GM23338 (cell line): ENCODE data around the gene CST3. TPM values are rescaled to one million over a fixed set of nuclear protein-coding genes. Genes with fewer than 3 reads are reported as not detected.

Experiments
- ATAC-seq: fragments of 200-7000 bp; cut with Tn5 transposase; 3 replicates; pipeline ENCODE4 v1.9.1; 2020
- DNase-seq: peaks from one replicate; pipeline ENCODE4 v3.0.0-alpha.2; 2015; ENCODE audit warnings: low spot score
- H2AFZ ChIP-seq: fragments of 200-600 bp; sonication (generic); 2 replicates; pipeline ENCODE4 v1.8.0; 2016; ENCODE audit warnings: antibody characterized with exemption, mild to moderate bottlenecking, moderate library complexity
- H3F3A ChIP-seq: fragments of 200-600 bp; sonication (generic); replicated peaks from 2 replicates; pipeline ENCODE4 v1.8.0; 2017; ENCODE audit warnings: antibody characterized with exemption, mixed run types, low read depth
- H3K27ac ChIP-seq: fragments of 200-600 bp; sonication (generic); 2 replicates; pipeline ENCODE4 v1.6.1; 2016; ENCODE audit warnings: low read depth
- H3K27me3 ChIP-seq: fragments of 200-600 bp; sonication (generic); 2 replicates; pipeline ENCODE4 v1.8.0; 2016; ENCODE audit warnings: mild to moderate bottlenecking, mixed run types, moderate library complexity; ENCODE audit not compliant: insufficient read depth
- H3K36me3 ChIP-seq: fragments of 200-600 bp; sonication (generic); 2 replicates; pipeline ENCODE4 v1.8.0; 2016; ENCODE audit warnings: mild to moderate bottlenecking; ENCODE audit not compliant: insufficient read depth
- H3K4me1 ChIP-seq: fragments of 200-600 bp; sonication (generic); 2 replicates; pipeline ENCODE4 v1.8.0; 2016; ENCODE audit warnings: mild to moderate bottlenecking, moderate library complexity; ENCODE audit not compliant: insufficient read depth
- H3K4me2 ChIP-seq: fragments of 200-600 bp; sonication (generic); 2 replicates; pipeline ENCODE4 v1.7.1; 2017; ENCODE audit warnings: mixed run types
- H3K4me3 ChIP-seq: fragments of 200-600 bp; sonication (generic); 2 replicates; pipeline ENCODE4 v1.6.1; 2016; ENCODE audit warnings: mixed run types
- H3K79me2 ChIP-seq: fragments of 200-600 bp; sonication (generic); replicated peaks from 2 replicates; pipeline ENCODE4 v1.8.0; 2017; ENCODE audit warnings: mild to moderate bottlenecking; ENCODE audit not compliant: insufficient read depth
- H3K9me2 ChIP-seq: fragments of 200-600 bp; sonication (generic); 2 replicates; pipeline ENCODE4 v1.8.0; 2017; ENCODE audit not compliant: insufficient read depth
- H4K20me1 ChIP-seq: fragments of 200-600 bp; sonication (generic); replicated peaks from 2 replicates; pipeline ENCODE4 v1.8.0; 2017; ENCODE audit warnings: mild to moderate bottlenecking; ENCODE audit not compliant: insufficient read depth
- H3K27ac Mint-ChIP-seq: 2 replicates; pipeline ENCODE4 v1.8.0; 2020; ENCODE audit warnings: inconsistent platforms, mild to moderate bottlenecking, moderate library complexity, mixed read lengths
- H3K27me3 Mint-ChIP-seq: 3 replicates; pipeline ENCODE4 v1.8.0; 2022; ENCODE audit warnings: low read depth, mild to moderate bottlenecking, moderate library complexity, mixed read lengths, inconsistent platforms; ENCODE audit not compliant: insufficient read depth, poor library complexity
- H3K36me3 Mint-ChIP-seq: 3 replicates; pipeline ENCODE4 v1.8.0; 2021; ENCODE audit warnings: low read depth, mild to moderate bottlenecking, inconsistent platforms, moderate library complexity, mixed read lengths
- H3K4me1 Mint-ChIP-seq: 3 replicates; pipeline ENCODE4 v1.8.0; 2020; ENCODE audit warnings: mild to moderate bottlenecking, inconsistent platforms, mixed read lengths
- H3K4me3 Mint-ChIP-seq: 3 replicates; pipeline ENCODE4 v1.8.0; 2021; ENCODE audit warnings: moderate library complexity, mild to moderate bottlenecking, inconsistent platforms, mixed read lengths
- H3K9me3 Mint-ChIP-seq: 3 replicates; pipeline ENCODE4 v1.8.0; 2020; ENCODE audit warnings: moderate library complexity, mild to moderate bottlenecking, inconsistent platforms, mixed read lengths
- CREB1 ChIP-seq: fragments of 250-450 bp; sonication (Bioruptor Pico); IDR thresholded peaks from 2 replicates; pipeline ENCODE4 v1.5.0; 2020; ENCODE audit warnings: low read depth, mild to moderate bottlenecking, moderate library complexity
- CTCF ChIP-seq, 2 experiments: fragments of 200-600 bp in 1 of 2; sonication (generic) in 1 of 2; conservative IDR thresholded peaks; 2 replicates each; pipeline versions ENCODE4 v1.5.1 to v1.6.1; 2016 to 2017; ENCODE audit warnings: antibody characterized with exemption in 2 of 2, low read depth in 2 of 2, mild to moderate bottlenecking in 2 of 2, moderate library complexity in 1 of 2
- ETS1 ChIP-seq: IDR thresholded peaks from 2 replicates; pipeline ENCODE4 v1.6.1; 2016; ENCODE audit warnings: antibody characterized with exemption
- EZH2 ChIP-seq: fragments of 200-600 bp; sonication (generic); IDR thresholded peaks from one replicate; pipeline ENCODE4 v1.8.0; 2017; ENCODE audit warnings: antibody characterized with exemption, mild to moderate bottlenecking, low read depth; ENCODE audit not compliant: unreplicated experiment
- EZH2phosphoT487 ChIP-seq: fragments of 200-600 bp; sonication (generic); IDR thresholded peaks from one replicate; pipeline ENCODE4 v1.8.1; 2018; ENCODE audit warnings: antibody characterized with exemption; ENCODE audit not compliant: unreplicated experiment
- JUNB ChIP-seq: IDR thresholded peaks from one replicate; pipeline ENCODE4 v1.6.1; 2016; ENCODE audit warnings: antibody characterized with exemption; ENCODE audit not compliant: unreplicated experiment
- NANOG ChIP-seq: IDR thresholded peaks from 2 replicates; pipeline ENCODE4 v1.6.1; 2016; ENCODE audit warnings: antibody characterized with exemption, borderline replicate concordance
- POLR2AphosphoS5 ChIP-seq: IDR thresholded peaks from 2 replicates; pipeline ENCODE4 v1.6.1; 2016; ENCODE audit warnings: antibody characterized with exemption, low read depth
- STAT1 ChIP-seq: IDR thresholded peaks from one replicate; pipeline ENCODE4 v1.6.1; 2016; ENCODE audit warnings: antibody characterized with exemption; ENCODE audit not compliant: unreplicated experiment
- ZNF114 ChIP-seq: fragments of 250-450 bp; sonication (Bioruptor Pico); IDR thresholded peaks from 2 replicates; pipeline ENCODE4 v1.5.0; 2020; ENCODE audit warnings: mild to moderate bottlenecking, moderate library complexity
- ZNF331 ChIP-seq: fragments of 250-450 bp; sonication (Bioruptor Pico); IDR thresholded peaks from 2 replicates; pipeline ENCODE4 v1.5.0; 2020; ENCODE audit warnings: low read depth, mild to moderate bottlenecking, moderate library complexity
- polyA plus RNA-seq: library from polyadenylated mRNA; unstranded; fragments of >200 nt; fragmentation: Nextera tagmentation; extraction: Ambion mirVana; gene quantifications from 2 replicates; pipeline ENCODE4 v1.2.1, GENCODE V29; 2016
- total RNA-seq: library from RNA; depleted of rRNA; stranded (reverse); fragments of >200 nt; shearing (Covaris generic); gene quantifications from 2 replicates; pipeline ENCODE4 v1.2.3, GENCODE V29; 2014
- TF ChIP-seq, protein P1 (sequence below): IDR thresholded peaks from one replicate; pipeline ENCODE4 v1.6.1; 2018; ENCODE audit warnings: antibody characterized with exemption; ENCODE audit not compliant: unreplicated experiment
- TF ChIP-seq, protein P2 (sequence below): fragments of 250-450 bp; sonication (Bioruptor Pico); IDR thresholded peaks from 2 replicates; pipeline ENCODE4 v1.5.0; 2020; ENCODE audit warnings: mild to moderate bottlenecking, moderate library complexity

The CST3 gene
- total and polyA plus RNA-seq, 2 experiments from 2014 or later: 51.8 to 71.5 TPM

GRCh38 chr20:23612396-23612795, 25.4 kb downstream of the CST3 start (continued):
- TF ChIP-seq, protein P1, sequence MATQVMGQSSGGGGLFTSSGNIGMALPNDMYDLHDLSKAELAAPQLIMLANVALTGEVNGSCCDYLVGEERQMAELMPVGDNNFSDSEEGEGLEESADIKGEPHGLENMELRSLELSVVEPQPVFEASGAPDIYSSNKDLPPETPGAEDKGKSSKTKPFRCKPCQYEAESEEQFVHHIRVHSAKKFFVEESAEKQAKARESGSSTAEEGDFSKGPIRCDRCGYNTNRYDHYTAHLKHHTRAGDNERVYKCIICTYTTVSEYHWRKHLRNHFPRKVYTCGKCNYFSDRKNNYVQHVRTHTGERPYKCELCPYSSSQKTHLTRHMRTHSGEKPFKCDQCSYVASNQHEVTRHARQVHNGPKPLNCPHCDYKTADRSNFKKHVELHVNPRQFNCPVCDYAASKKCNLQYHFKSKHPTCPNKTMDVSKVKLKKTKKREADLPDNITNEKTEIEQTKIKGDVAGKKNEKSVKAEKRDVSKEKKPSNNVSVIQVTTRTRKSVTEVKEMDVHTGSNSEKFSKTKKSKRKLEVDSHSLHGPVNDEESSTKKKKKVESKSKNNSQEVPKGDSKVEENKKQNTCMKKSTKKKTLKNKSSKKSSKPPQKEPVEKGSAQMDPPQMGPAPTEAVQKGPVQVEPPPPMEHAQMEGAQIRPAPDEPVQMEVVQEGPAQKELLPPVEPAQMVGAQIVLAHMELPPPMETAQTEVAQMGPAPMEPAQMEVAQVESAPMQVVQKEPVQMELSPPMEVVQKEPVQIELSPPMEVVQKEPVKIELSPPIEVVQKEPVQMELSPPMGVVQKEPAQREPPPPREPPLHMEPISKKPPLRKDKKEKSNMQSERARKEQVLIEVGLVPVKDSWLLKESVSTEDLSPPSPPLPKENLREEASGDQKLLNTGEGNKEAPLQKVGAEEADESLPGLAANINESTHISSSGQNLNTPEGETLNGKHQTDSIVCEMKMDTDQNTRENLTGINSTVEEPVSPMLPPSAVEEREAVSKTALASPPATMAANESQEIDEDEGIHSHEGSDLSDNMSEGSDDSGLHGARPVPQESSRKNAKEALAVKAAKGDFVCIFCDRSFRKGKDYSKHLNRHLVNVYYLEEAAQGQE: no peak
- TF ChIP-seq EZH2phosphoT487: no peak
- TF ChIP-seq POLR2AphosphoS5: no peak
- TF ChIP-seq NANOG: no peak
- TF ChIP-seq ZNF331 (CRISPR knock-in tag): no peak

DNA sequence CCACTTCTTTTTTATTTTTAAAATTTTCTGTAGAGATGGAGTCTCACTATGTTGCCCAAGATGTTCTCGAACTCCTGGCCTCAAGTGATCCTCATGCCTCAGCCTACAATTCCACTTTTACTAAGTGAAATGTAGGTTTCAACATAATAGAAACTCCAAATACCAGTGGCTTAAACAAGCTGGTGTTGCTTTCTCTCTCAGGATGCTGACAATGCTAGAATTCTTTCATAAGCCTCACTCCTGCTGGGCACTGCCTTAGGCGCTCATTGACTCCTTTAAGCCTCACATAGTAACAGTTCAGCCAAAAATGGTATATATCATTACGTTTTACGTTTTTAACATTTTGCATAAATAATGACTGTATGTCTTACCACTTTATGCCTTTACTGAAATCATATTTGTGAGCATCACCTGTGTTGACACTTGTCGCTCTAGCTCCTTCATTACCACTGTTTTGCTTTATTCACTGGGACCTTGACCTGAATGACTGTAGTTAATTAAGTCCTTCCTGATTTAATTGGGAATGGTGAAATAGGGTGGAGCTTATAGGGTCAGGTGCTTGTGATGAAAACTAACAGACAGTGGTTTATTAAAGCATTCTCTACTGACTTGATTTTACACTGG, 28.2 kb downstream of the CST3 start:
- DNase-seq (no peak), ATAC-seq (no peak)
- Mint-ChIP-seq H3K27ac (no peak overlapping the region), H3K36me3 (no peaks in the 10 kb centered on the region), H3K9me3 (no peaks in the 10 kb centered on the region; the same call in 2 of the 3 replicates), H3K4me1 (peaks cover 14% of the 10 kb centered on the region), H3K4me3 (no peak overlapping the region), H3K27me3 (peaks cover 4% of the 10 kb centered on the region)
- Histone ChIP-seq H3K27ac (no peak overlapping the region), H3K4me1 (peaks cover 6% of the 10 kb centered on the region; the same call in 1 of the 2 replicates), H3K9me2 (no peaks in the 10 kb centered on the region), H3F3A (no peaks in the 10 kb centered on the region), H2AFZ (no peak overlapping the region), H4K20me1 (no peaks in the 10 kb centered on the region), H3K79me2 (no peaks in the 10 kb centered on the region), H3K4me2 (no peak overlapping the region), H3K27me3 (no peaks in the 10 kb centered on the region), H3K36me3 (no peaks in the 10 kb centered on the region), H3K4me3 (no peak overlapping the region)
- no peak for TF ChIP-seq CTCF (conservative IDR thresholded peaks at IDR 0.05; ENCODE audit: low read depth in 2 of 2)
- TF ChIP-seq NANOG: no peak
- TF ChIP-seq ZNF114 (CRISPR knock-in tag): no peak
- no peak for TF ChIP-seq ETS1
- no peak for TF ChIP-seq EZH2
- no peak for TF ChIP-seq POLR2AphosphoS5
- TF ChIP-seq JUNB: no peak
- TF ChIP-seq CREB1 (CRISPR knock-in tag): no peak
- no peak for TF ChIP-seq STAT1
- TF ChIP-seq, protein P2, sequence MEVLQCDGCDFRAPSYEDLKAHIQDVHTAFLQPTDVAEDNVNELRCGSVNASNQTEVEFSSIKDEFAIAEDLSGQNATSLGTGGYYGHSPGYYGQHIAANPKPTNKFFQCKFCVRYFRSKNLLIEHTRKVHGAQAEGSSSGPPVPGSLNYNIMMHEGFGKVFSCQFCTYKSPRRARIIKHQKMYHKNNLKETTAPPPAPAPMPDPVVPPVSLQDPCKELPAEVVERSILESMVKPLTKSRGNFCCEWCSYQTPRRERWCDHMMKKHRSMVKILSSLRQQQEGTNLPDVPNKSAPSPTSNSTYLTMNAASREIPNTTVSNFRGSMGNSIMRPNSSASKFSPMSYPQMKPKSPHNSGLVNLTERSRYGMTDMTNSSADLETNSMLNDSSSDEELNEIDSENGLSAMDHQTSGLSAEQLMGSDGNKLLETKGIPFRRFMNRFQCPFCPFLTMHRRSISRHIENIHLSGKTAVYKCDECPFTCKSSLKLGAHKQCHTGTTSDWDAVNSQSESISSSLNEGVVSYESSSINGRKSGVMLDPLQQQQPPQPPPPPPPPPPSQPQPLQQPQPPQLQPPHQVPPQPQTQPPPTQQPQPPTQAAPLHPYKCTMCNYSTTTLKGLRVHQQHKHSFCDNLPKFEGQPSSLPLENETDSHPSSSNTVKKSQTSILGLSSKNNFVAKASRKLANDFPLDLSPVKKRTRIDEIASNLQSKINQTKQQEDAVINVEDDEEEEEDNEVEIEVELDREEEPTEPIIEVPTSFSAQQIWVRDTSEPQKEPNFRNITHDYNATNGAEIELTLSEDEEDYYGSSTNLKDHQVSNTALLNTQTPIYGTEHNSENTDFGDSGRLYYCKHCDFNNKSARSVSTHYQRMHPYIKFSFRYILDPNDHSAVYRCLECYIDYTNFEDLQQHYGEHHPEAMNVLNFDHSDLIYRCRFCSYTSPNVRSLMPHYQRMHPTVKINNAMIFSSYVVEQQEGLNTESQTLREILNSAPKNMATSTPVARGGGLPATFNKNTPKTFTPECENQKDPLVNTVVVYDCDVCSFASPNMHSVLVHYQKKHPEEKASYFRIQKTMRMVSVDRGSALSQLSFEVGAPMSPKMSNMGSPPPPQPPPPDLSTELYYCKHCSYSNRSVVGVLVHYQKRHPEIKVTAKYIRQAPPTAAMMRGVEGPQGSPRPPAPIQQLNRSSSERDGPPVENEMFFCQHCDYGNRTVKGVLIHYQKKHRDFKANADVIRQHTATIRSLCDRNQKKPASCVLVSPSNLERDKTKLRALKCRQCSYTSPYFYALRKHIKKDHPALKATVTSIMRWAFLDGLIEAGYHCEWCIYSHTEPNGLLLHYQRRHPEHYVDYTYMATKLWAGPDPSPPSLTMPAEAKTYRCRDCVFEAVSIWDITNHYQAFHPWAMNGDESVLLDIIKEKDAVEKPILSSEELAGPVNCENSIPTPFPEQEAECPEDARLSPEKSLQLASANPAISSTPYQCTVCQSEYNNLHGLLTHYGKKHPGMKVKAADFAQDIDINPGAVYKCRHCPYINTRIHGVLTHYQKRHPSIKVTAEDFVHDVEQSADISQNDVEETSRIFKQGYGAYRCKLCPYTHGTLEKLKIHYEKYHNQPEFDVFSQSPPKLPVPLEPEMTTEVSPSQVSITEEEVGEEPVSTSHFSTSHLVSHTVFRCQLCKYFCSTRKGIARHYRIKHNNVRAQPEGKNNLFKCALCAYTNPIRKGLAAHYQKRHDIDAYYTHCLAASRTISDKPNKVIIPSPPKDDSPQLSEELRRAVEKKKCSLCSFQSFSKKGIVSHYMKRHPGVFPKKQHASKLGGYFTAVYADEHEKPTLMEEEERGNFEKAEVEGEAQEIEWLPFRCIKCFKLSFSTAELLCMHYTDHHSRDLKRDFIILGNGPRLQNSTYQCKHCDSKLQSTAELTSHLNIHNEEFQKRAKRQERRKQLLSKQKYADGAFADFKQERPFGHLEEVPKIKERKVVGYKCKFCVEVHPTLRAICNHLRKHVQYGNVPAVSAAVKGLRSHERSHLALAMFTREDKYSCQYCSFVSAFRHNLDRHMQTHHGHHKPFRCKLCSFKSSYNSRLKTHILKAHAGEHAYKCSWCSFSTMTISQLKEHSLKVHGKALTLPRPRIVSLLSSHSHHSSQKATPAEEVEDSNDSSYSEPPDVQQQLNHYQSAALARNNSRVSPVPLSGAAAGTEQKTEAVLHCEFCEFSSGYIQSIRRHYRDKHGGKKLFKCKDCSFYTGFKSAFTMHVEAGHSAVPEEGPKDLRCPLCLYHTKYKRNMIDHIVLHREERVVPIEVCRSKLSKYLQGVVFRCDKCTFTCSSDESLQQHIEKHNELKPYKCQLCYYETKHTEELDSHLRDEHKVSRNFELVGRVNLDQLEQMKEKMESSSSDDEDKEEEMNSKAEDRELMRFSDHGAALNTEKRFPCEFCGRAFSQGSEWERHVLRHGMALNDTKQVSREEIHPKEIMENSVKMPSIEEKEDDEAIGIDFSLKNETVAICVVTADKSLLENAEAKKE (CRISPR knock-in tag): no peak
